Activated CD4-positive, alpha-beta memory T cell treated with anti-CD3 and anti-CD28 coated beads, Interleukin-2, amount 10 ng/mL, durations not matched to agents 7 days and 5 days (primary cell): ENCODE data around the gene IKBKG. TPM values are rescaled to one million over a fixed set of nuclear protein-coding genes. Genes with fewer than 3 reads are reported as not detected.
"Not testable (repeated sequence)": the region's sequence is repeated elsewhere in the genome, so short reads cannot be mapped to it uniquely, and the experiment has no call there.

Experiments
- CTCF ChIA-PET: fragments of 350-600 bp; sonication (Branson Sonifier 250); formaldehyde crosslinking; loops from one replicate; lab custom pipeline; 2021; ENCODE audit warnings: antibody characterized with exemption, inconsistent platforms; lab: Charles Lee
- POLR2A ChIA-PET: fragments of 350-600 bp; sonication (Branson Sonifier 250); formaldehyde crosslinking; loops from one replicate; lab custom pipeline; 2021; ENCODE audit warnings: antibody characterized with exemption; lab: Charles Lee
- DNase-seq: peaks from one replicate; pipeline ENCODE4 v3.0.0-alpha.2; 2020
- H3K27ac Mint-ChIP-seq: one replicate; pipeline ENCODE4 v1.8.0; 2021; ENCODE audit warnings: mild to moderate bottlenecking, mixed read lengths
- H3K27me3 Mint-ChIP-seq: one replicate; pipeline ENCODE4 v1.8.0; 2021; ENCODE audit warnings: mixed read lengths
- H3K36me3 Mint-ChIP-seq: one replicate; pipeline ENCODE4 v1.8.0; 2021; ENCODE audit warnings: low read depth, mixed read lengths
- H3K4me1 Mint-ChIP-seq: one replicate; pipeline ENCODE4 v1.8.0; 2021; ENCODE audit warnings: mixed read lengths
- H3K4me3 Mint-ChIP-seq: one replicate; pipeline ENCODE4 v1.8.0; 2021; ENCODE audit warnings: mild to moderate bottlenecking, mixed read lengths
- H3K9me3 Mint-ChIP-seq: one replicate; pipeline ENCODE4 v1.8.0; 2021; ENCODE audit warnings: mixed read lengths
- total RNA-seq, 2 experiments: library from RNA; stranded (reverse); gene quantifications; one replicate each; pipeline ENCODE4 v1.2.3, GENCODE V29; 2021

IKBKG gene
- total RNA-seq, 2 experiments from 2014 or later = 51.9 to 54.0 TPM

DNA sequence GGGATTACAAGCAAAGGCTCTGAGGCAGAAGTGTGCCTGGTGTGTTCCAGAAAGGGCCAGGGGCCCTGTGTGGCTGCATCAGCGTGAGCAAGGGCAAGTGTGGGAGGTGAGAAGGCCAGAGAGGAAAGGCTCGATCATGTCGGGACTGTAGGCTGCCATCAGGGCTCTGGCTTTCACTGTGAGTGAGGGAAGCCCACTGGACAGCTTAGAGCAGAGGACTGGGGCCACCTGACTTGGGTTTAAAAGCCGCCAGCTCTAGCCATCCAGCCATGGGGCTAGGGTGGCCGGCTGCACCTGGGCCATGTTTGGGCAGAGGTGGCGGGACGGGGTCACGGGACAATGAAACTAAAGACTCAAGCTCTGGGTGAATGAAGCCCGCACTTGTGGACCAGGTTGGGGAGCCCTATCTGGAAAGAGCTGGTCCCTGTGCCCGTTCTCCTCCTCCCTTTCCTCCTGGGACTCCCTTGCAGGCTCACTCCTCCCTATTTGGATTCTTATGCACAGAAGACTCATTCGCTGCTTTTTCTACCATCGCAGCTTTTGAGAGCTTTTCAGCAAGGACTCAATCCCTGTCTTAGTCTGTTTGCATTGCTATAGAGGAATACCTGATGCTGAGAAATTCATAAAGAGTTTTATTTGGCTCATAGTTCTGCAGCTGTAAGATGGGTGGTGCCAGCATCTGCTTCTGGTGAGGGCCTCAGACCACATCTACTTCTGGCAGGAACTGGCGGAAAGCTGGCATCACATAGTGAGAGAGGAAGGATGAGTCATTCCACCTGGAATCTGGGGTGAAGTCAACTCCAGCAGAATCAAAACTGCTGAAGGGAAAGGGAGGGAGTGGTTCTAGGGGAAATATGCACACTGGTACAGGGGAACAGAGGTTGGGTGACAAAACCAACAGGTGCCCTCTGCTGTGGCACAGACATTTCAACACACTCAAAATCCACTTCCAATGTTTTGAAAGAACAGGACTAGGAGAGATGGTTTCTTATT, 56.3 kb downstream of the IKBKG start:
- Mint-ChIP-seq H3K4me1 (peaks cover 18% of the 10 kb centered on the region), H3K9me3 (no peaks in the 10 kb centered on the region), H3K36me3 (no peaks in the 10 kb centered on the region), H3K27me3 (no peaks in the 10 kb centered on the region), H3K27ac (no peak overlapping the region), H3K4me3 (no peak overlapping the region)
- DNase-seq = no peak
- CTCF ChIA-PET = no interaction called here
- POLR2A ChIA-PET = no interaction called here

DNA sequence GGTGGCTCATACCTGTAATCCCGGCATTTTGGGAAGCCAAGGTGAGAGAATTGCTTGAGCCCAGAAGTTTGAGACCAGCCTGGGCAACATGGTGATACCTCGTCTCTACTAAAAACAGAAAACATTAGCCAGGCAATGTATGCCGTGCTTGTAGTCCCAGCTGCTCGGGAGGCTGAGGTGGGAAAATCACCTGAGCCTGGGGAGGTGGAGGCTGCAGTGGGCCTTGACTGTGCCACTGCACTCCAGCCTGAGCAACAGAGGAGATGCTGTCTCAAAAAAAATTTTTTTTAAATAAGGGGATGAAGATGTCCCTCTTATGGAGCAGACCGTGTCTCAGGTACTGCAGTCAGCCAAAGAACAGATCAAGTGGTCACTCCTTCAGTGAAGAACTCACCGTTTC, 58.1 kb downstream of the IKBKG start:
- Mint-ChIP-seq H3K27me3 (no peaks in the 10 kb centered on the region), H3K36me3 (no peaks in the 10 kb centered on the region), H3K4me3 (no peak overlapping the region), H3K27ac (no peak overlapping the region), H3K9me3 (no peaks in the 10 kb centered on the region), H3K4me1 (peaks cover 13% of the 10 kb centered on the region)
- POLR2A ChIA-PET = no interaction called here
- CTCF ChIA-PET = no interaction called here
- DNase-seq = no peak

DNA sequence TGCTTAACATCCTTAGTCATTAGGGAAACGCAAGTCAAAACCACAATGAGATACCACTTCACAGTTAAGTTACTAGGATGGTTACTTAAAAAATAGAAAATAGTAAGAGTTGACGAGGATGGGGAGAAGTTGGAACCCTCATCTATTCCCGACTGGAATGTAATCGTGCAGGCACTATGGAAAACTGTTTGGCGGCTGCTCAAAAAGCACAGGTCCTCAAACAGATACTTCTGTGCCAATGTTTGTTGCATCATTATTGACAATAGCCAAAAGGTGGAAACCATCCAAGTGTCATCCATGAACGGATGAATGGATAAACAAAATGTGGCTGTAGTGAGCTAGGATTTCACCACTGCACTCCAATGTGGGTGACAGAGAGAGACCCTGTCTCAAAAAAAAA, 60.0 kb downstream of the IKBKG start:
- POLR2A ChIA-PET = no interaction called here
- H3K9me3 Mint-ChIP-seq = no peaks in the 10 kb centered on the region
- H3K36me3 Mint-ChIP-seq = no peaks in the 10 kb centered on the region
- CTCF ChIA-PET = no interaction called here
- no peaks in the 10 kb centered on the region for H3K27me3 Mint-ChIP-seq
- H3K4me1 Mint-ChIP-seq = peaks cover 13% of the 10 kb centered on the region
- H3K27ac Mint-ChIP-seq = no peak overlapping the region
- DNase-seq = no peak
- no peak overlapping the region for H3K4me3 Mint-ChIP-seq

DNA sequence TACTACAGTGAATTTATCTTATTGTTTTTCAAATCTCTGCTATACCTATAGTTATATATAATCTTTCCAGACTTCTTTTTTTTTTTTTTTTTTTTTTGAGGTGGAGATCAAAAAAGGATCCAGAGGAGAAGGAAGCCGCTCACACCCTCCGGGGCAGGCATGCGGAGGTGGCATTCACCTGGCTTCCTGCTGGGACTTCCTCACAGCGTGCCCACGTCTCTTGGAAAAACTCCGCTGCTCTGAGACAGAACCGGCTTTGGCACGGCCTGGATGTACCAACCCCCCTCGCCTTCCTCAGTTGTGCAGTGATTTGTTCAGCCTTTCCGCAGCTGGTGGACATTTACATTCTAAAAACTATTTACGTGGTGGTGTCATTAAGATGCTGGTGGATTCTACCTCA, 60.6 kb downstream of the IKBKG start:
- peaks cover 13% of the 10 kb centered on the region for H3K4me1 Mint-ChIP-seq
- H3K27me3 Mint-ChIP-seq, H3K9me3 Mint-ChIP-seq, DNase-seq, H3K36me3 Mint-ChIP-seq, CTCF ChIA-PET, H3K4me3 Mint-ChIP-seq, H3K27ac Mint-ChIP-seq, POLR2A ChIA-PET: not testable (repeated sequence)

DNA sequence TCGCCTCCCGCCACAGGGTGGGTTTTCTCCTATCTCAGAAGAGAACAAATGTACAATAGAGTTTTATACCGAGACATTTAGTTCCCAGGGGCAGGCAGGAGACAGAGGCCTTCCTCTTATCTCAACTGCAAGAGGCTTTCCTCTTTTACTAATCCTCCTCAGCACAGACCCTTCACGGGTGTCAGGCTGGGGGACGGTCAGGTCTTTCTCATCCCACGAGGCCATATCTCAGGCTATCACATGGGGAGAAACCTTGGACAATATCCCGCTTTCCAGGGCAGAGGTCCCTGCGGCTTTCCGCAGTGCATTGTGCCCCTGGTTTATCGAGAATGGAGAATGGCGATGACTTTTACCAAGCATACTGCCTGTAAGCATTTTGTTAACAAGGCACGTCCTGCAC, 61.4 kb downstream of the IKBKG start:
- H3K4me3 Mint-ChIP-seq, H3K9me3 Mint-ChIP-seq, POLR2A ChIA-PET, H3K27me3 Mint-ChIP-seq, CTCF ChIA-PET, H3K27ac Mint-ChIP-seq, DNase-seq, H3K36me3 Mint-ChIP-seq: not testable (repeated sequence)
- peaks cover 13% of the 10 kb centered on the region for H3K4me1 Mint-ChIP-seq

DNA sequence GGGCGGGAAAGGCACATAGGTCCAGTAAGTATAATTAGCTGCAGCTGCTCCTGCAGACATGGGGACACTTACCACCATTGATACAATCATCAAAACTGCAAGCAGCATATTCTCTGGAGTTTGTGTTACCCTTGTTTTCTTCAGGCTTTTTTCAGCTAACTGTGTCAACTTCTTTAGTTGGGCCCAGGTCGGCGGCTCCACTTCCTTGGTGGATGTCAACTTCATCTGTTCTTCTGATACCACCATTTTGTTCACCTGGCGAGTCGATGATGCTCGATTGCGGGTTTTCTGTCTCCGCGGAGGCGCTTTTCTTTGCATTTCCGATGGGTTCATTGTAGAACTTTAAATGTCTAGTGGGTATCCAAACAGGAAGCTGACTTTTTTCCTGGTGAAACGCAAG, 63.7 kb downstream of the IKBKG start:
- DNase-seq, H3K27me3 Mint-ChIP-seq, H3K4me3 Mint-ChIP-seq, H3K4me1 Mint-ChIP-seq, H3K9me3 Mint-ChIP-seq, POLR2A ChIA-PET, H3K36me3 Mint-ChIP-seq, CTCF ChIA-PET, H3K27ac Mint-ChIP-seq: not testable (repeated sequence)

DNA sequence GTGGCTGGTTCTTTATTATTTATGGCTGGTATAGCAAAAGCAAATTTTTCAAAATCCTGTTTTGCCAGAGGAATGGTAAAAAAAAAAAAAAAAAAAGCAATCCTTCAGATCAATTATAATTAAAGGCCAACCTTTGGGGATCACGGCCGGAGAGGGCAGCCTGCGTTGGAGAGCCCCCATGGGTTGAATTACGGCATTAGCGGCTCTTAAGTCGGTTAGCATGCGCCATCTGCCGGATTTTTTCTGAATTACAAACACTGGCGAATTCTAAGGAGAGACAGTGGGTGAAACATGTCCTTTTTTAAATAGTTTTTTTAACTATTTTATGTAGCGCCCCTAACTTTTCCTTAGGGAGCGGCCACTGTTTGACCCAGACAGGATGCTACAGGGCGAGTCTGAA, 66.2 kb downstream of the IKBKG start:
- H3K4me1 Mint-ChIP-seq, H3K36me3 Mint-ChIP-seq, POLR2A ChIA-PET, H3K27ac Mint-ChIP-seq, H3K9me3 Mint-ChIP-seq, DNase-seq, H3K27me3 Mint-ChIP-seq, H3K4me3 Mint-ChIP-seq, CTCF ChIA-PET: not testable (repeated sequence)

Other genes with a start within 250 kb of the IKBKG start
- 1,000 to 10,000 TPM; 1,571 to 1,579 TPM for gene FLNA, start 173.0 kb upstream of the IKBKG start, total RNA-seq
- gene EMD, start 168.3 kb upstream of the IKBKG start, total RNA-seq = 10 to 100 TPM; 65.5 to 66.0 TPM
- 1,000 to 10,000 TPM; 2,958 to 2,962 TPM for gene RPL10, start 149.2 kb upstream of the IKBKG start, total RNA-seq
- gene DNASE1L1, start 138.4 kb upstream of the IKBKG start, total RNA-seq = 10 to 100 TPM; 23.3 to 23.7 TPM
- gene TAFAZZIN, start 136.1 kb upstream of the IKBKG start, total RNA-seq = 10 to 100 TPM; 93.7 to 93.9 TPM
- gene ATP6AP1, start 118.9 kb upstream of the IKBKG start, total RNA-seq = 10 to 100 TPM; 52.3 to 53.2 TPM
- 100 to 1,000 TPM; 114 to 117 TPM for gene GDI1, start 110.5 kb upstream of the IKBKG start, total RNA-seq
- 10 to 100 TPM; 62.4 to 65.4 TPM for gene FAM50A, start 103.5 kb upstream of the IKBKG start, total RNA-seq
- 10 to 100 TPM; 49.3 to 52.8 TPM for gene PLXNA3, start 89.3 kb upstream of the IKBKG start, total RNA-seq
- gene LAGE3, start 68.3 kb upstream of the IKBKG start, total RNA-seq = 10 to 100 TPM; 28.1 to 29.9 TPM
- 10 to 100 TPM; 44.5 to 47.3 TPM for gene UBL4A, start 61.0 kb upstream of the IKBKG start, total RNA-seq
- gene SLC10A3, start 57.0 kb upstream of the IKBKG start, total RNA-seq = 10 to 100 TPM; 27.0 to 27.6 TPM
- 10 to 100 TPM; 24.9 to 29.0 TPM for gene FAM3A, start 31.4 kb upstream of the IKBKG start, total RNA-seq
- 10 to 100 TPM; 62.7 to 64.4 TPM for gene G6PD, start 774 bp upstream of the IKBKG start, total RNA-seq
- not detected for gene CTAG1A, start 37.5 kb downstream of the IKBKG start, total RNA-seq
- gene CTAG1B, start 71.7 kb downstream of the IKBKG start, total RNA-seq = not detected
- gene CTAG2, start 106.0 kb downstream of the IKBKG start, total RNA-seq = not detected
- 10 to 100 TPM; 10.5 to 12.0 TPM for gene GAB3, start 203.5 kb downstream of the IKBKG start, total RNA-seq
- 10 to 100 TPM; 46.8 to 50.4 TPM for gene DKC1, start 215.2 kb downstream of the IKBKG start, total RNA-seq